HG02763 (cell line): ENCODE measurements around the gene C1QTNF12.
A peak's percentile ranks its signal among the peaks of the same experiment; 100 is the strongest.

Experiments used
- ATAC-seq: cut with Tn5 transposase; IDR thresholded peaks from one replicate; pipeline ENCODE4 v1.9.1; 2021; ENCODE audit warnings: mild to moderate bottlenecking, moderate library complexity; ENCODE audit not compliant: unreplicated experiment

Gene C1QTNF12

DNA sequence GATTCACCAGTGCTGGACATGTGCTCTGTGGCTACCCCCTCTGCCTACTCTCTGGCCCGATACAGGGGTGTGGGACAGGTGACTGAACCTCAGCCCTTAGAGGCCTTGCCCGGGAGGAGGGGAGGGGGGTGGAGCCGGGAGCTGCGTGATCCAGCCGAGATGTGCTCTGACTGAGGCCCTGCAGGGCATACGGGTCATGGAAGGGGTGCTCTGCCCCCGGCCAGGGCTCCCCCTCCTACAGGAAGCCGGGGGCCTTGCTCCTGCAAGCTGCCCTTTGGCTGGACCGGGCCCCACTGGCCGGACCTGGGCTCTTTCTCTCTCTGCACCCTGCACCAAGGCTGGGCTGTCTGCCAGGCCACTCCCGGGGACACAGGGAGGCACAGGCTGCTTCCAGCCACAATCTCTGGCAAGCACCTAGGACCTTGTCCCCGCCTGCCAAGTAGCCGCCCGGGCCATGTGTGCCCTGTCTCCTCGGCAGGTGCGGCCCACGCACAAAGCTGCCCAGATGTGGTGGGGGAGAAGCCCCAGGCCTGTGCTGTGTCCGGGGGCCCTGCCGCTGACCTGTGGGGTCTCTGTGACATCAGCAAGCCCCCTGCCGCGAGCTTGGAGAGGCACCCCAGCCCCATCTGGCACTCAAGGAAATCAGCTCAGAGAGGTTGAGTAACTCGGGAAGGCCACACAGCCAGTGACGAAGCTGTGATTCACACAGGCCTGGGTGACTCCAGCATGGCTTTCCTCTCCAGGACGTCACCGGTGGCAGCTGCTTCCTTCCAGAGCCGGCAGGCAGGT is 35.2 kb upstream of the C1QTNF12 start:
- ATAC-seq = no peak

- no peak for ATAC-seq
Observed at GRCh38 chr1:1280782-1281481, 34.4 kb upstream of the C1QTNF12 start.

DNA sequence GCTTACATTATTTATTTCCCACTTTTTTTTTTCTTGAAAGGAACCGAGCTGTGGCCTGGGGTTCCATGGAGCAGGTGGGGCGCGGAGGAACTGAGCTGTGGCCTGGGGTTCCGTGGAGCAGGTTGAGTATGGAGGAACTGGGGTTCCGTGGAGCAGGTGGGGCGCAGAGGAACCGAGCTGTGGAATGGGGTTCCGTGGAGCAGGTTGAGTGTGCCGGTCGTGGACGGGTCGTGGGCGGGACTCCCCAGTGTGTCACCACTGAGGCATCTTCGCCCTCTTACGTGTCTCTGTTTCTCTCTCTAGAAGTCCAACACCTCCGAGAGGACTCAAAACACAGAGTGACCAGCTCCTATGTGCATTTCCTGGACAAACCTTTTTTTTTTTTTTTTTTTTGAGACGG is 32.5 kb upstream of the C1QTNF12 start:
- no peak for ATAC-seq

DNA sequence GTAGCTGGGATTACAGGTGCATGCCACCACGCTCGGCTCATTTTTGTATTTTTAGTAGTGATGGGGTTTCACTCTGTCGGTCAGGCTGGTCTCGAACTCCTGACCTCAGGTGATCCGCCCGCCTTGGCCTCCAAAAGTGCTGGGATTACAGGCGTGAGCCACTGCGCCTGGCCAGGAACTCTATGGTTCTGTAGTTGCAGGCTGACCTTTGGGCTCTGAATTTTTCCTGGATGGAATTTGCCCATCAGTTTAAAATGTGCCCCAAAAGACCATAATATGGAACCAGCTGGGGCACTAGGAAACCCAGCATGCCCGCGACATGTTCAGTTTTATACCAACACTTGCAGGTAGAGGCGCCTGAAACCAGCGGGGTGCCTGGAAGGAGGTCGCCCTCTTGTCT is 32.1 kb upstream of the C1QTNF12 start:
- ATAC-seq = no peak

GRCh38 chr1:1275836-1276235 is 29.3 kb upstream of the C1QTNF12 start:
- ATAC-seq = no peak

GRCh38 chr1:1274931-1275431 is 28.5 kb upstream of the C1QTNF12 start:
- ATAC-seq = no peak

- no peak for ATAC-seq
Observed at GRCh38 chr1:1274299-1274930, 27.9 kb upstream of the C1QTNF12 start.

- peak; percentile 91 for ATAC-seq
Observed at GRCh38 chr1:1273512-1274298, 27.2 kb upstream of the C1QTNF12 start, which contains the start of gene UBE2J2. Gene UBE2J2 (minus strand): TSS chr1:1273854. CDS start chr1:1267992, 5,862 bp downstream.

DNA sequence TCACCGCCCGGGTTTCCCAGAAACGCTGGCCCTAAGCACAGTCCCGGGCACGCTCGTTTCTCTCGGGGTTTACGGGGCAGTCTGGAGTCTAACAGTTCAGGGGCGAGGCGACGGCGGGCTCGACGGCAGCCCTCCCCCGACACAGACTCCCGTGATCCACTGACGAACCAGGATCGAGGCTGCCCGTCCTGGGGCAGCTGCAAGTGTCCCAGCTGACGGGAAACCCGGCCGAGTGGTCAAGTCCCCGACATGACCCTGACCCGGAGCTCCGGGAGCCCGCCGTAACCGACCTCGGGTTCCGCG is 26.6 kb upstream of the C1QTNF12 start:
- peak; percentile 9 for ATAC-seq

DNA sequence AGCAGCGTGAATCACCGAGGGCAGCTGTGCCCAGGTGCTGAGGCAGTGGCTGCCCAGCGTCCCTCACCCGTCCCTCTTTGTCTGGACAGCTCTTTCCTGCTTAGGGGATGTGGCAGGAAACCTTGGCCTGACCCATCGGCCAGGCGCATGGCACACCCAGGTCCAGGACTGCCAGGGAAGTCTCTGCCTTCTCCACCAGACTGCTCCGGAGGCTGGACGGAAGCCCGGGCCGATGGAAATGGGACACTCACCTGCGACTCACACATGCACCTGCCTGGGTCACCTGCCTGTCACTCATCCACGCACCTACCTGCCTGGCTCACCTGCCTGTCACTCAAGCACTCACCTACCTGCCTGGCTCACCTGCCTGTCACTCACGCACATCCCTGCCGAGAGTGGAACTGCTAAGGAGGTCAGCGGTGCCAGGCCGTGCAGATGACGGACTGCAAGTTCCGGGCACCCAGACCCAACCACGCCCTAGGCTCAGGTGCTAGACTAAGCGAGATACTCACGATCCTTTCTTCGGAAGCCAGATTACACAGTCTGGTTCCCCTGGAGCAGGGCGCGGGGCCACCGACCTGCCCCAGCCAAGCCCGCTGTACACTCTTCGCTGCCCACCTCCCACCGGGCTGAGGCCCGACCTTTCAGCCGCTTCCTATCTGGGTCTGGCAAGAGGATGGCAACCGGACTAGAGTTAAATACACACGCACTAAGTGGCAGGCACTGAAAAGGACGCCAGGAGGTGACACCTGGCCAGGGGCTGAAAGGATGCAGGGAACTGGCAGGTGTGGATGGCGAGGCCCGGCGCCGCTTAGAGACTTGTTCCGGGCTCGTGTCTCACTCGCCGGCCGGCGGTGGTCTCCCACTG is 26.1 kb upstream of the C1QTNF12 start:
- ATAC-seq = no peak

- ATAC-seq = no peak
Observed at GRCh38 chr1:1270813-1271212, 24.3 kb upstream of the C1QTNF12 start.

- no peak for ATAC-seq
Observed at GRCh38 chr1:1268284-1268682, 21.8 kb upstream of the C1QTNF12 start.

DNA sequence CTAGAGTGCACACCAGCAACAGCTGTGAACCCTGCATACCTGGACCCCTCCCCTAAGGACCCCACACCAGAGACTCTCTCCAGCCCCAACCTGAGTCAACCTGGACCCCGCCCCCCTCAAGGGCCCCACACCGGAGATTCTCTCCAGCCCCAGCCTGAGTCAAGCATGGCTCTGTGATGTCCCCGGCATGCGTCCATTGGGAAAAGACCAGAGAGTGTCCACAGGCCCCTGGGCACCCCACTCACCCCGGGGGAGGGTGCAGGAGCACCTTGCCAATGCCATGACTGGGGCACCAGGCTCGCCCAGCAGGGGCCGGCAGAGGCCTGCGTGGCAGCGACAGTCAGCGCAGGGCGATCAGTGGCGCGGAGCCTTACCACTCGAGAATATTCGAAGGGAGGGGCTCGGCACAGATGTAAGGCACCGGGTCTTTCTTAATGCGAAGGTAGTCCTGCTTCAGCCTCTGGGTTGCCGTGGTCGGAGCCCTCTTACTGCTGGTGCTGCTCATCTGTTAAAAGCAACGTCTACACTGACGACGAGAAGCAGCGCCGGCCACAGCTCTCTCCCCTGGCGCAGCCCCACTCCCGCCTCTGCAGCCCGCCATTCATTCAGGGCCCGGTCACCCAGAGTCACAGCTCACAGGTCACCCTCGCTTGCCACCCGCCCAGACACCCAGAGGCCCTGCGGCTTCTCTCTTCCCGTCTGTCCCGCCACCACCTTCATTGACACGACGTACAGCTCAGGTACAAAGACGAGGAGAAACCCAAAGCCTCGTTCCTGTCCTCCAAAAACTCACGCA is 21.2 kb upstream of the C1QTNF12 start:
- ATAC-seq = no peak

DNA sequence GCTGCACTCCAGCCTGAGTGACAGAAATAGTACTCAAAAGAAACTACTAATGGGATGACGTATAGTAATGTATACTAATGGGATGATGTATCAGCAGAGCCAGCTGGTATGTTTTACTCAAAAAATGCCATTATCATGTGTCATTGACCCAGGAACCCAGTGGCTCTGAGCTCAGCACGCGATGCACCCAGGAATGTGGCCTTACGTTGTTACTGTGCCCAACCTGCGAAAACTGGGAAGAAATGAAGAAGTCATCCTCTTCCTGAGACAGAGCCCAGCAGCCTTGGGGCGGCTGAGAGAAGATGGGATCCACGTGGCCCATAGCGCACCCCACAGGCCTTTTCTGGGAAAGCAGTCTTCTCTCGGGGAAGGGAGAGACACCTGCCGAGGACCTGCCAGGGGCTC is 18.3 kb upstream of the C1QTNF12 start:
- no peak for ATAC-seq

- ATAC-seq = no peak
Observed at GRCh38 chr1:1264026-1264425, 17.5 kb upstream of the C1QTNF12 start.

DNA sequence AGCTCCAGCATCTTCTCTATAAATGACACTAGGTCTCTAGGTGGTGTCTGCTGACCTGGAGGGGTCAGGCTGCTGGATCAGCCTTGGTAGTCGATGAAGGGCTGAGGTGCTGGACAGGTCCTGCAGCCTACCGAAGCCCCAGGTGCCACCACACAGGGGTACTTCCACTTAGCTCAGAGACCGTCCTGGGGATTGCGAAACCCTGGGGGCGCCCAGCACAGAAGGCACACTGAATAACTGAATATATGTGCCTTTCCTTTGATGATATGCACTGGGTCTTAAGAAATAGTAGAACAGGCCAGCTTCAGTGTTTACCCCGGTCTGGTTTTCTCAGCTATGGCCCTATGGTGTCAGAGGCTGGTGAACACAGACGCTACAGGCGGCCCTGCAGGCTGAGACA is 16.2 kb upstream of the C1QTNF12 start:
- ATAC-seq = no peak

DNA sequence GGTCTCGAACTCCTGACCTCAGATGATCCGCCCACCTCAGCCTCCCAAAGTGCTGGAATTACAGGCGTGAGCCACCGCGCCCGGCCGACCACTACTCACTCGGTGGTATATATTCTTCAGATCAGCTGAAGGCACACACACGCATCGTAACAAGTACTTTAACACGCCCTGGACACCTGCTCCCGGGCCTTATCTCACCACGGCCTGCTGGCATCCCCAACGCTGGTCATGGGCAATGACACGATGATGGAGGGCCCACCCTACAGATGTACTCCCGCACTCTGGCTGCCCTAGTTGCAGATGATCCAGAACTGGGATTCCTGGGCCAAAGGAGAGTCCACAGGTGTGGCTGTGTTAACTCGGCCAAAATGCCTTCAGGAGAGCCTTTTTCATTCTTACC is 15.5 kb upstream of the C1QTNF12 start:
- ATAC-seq = no peak

DNA sequence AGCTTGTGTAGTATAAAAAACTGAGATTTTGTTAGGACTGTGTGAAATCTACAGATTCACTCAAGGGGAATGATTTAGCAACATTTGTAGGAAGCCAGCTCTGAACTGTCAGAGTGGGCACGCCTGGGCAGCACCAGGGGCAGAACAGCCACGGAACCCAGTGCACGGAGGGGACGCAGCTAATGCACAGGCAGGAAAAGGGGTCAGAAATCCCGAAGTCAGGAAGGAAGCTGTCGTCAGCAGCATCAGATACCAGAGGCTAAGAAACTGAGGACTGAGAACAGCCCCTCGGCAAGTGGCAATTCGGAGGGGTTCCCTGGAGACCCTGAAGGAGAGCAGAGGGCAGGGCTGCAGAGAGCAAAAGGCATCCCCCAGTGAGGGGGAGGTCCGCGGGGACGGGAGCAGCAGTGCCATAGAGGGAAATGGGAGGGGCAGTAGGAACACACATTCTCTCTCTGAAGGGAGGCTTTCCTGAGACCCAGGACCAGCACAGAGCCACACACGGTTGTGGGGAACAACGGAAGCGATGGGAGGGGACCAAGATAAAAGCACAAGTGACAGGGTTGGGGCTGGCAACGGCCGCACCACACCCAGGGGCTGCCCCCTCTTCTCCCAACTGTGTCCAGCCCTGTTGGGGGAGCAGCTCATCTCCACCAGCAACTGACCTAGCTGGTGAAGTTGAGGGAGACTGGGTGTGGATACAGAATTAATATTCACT is 14.5 kb upstream of the C1QTNF12 start:
- ATAC-seq = no peak
